ENCODE data around the gene AKT1.
"Not testable (repeated sequence)": the region's sequence is repeated elsewhere in the genome, so short reads cannot be mapped to it uniquely, and the experiment has no call there.

Gene AKT1

GRCh38 chr14:104751539-104752422 lies 43.8 kb downstream of the AKT1 start:
- peak in 1 of 2 donors; percentile 13 for DNase-seq

- not testable (repeated sequence) for DNase-seq
Measured at GRCh38 chr14:104750753-104751057, 44.8 kb downstream of the AKT1 start.

GRCh38 chr14:104750056-104750752 lies 45.3 kb downstream of the AKT1 start:
- DNase-seq, result no peak

GRCh38 chr14:104749111-104749649 lies 46.4 kb downstream of the AKT1 start:
- DNase-seq, result no peak

GRCh38 chr14:104747876-104748275 lies 47.7 kb downstream of the AKT1 start:
- no peak for DNase-seq

GRCh38 chr14:104746934-104747481 lies 48.5 kb downstream of the AKT1 start:
- no peak for DNase-seq

- no peak for DNase-seq
Measured at GRCh38 chr14:104746071-104746545, 49.4 kb downstream of the AKT1 start.

GRCh38 chr14:104745431-104745830 lies 50.1 kb downstream of the AKT1 start:
- no peak for DNase-seq

GRCh38 chr14:104744484-104744883 lies 51.1 kb downstream of the AKT1 start:
- DNase-seq, result no peak

GRCh38 chr14:104743461-104744380 lies 51.8 kb downstream of the AKT1 start:
- DNase-seq, result no peak

- no peak for DNase-seq
Measured at GRCh38 chr14:104742586-104743455, 52.7 kb downstream of the AKT1 start.

- no peak for DNase-seq
Measured at GRCh38 chr14:104741803-104742251, 53.7 kb downstream of the AKT1 start.

GRCh38 chr14:104741108-104741802 lies 54.3 kb downstream of the AKT1 start:
- no peak for DNase-seq

GRCh38 chr14:104739546-104740516 lies 55.7 kb downstream of the AKT1 start:
- no peak for DNase-seq

GRCh38 chr14:104739026-104739425 lies 56.5 kb downstream of the AKT1 start:
- DNase-seq, result no peak

- DNase-seq, result no peak
Measured at GRCh38 chr14:104738375-104739019, 57.1 kb downstream of the AKT1 start.

- peak in 1 of 2 donors; percentile 35 for DNase-seq
Measured at GRCh38 chr14:104735830-104736642, 59.5 kb downstream of the AKT1 start.
